Activated B cell treated with CpG ODN at 0.5 μM for 24 hours (primary cell): Measurements from ENCODE around the gene LRP8. TPM values are rescaled to one million over a fixed set of nuclear protein-coding genes. Genes with fewer than 3 reads are reported as not detected.

ENCODE experiments used
- ATAC-seq: fragments of 200-7000 bp; cut with Tn5 transposase; one replicate; pipeline ENCODE4 v1.10.0; 2021; ENCODE audit warnings: low read depth, mild to moderate bottlenecking, moderate library complexity
- CTCF ChIA-PET: fragments of 350-600 bp; sonication (Branson Sonifier 250); formaldehyde crosslinking; loops from one replicate; lab custom pipeline; 2021; ENCODE audit warnings: antibody characterized with exemption; lab: Charles Lee
- POLR2A ChIA-PET: fragments of 350-600 bp; sonication (Branson Sonifier 250); formaldehyde crosslinking; loops from one replicate; lab custom pipeline; 2021; ENCODE audit warnings: antibody characterized with exemption; lab: Charles Lee
- DNase-seq: peaks from one replicate; pipeline ENCODE4 v3.0.0; 2022
- H3K27ac Mint-ChIP-seq: one replicate; pipeline ENCODE4 v1.8.0; 2020; ENCODE audit warnings: mixed read lengths
- H3K27me3 Mint-ChIP-seq: one replicate; pipeline ENCODE4 v1.8.0; 2021; ENCODE audit warnings: mixed read lengths
- H3K36me3 Mint-ChIP-seq: one replicate; pipeline ENCODE4 v1.8.0; 2021; ENCODE audit warnings: low read depth, mixed read lengths
- H3K4me1 Mint-ChIP-seq: one replicate; pipeline ENCODE4 v1.8.0; 2021; ENCODE audit warnings: mixed read lengths
- H3K4me3 Mint-ChIP-seq: one replicate; pipeline ENCODE4 v1.8.0; 2020; ENCODE audit warnings: mild to moderate bottlenecking, mixed read lengths
- H3K9me3 Mint-ChIP-seq: one replicate; pipeline ENCODE4 v1.8.0; 2020; ENCODE audit warnings: mixed read lengths
- intact Hi-C: fragments of 100-400 bp; cut with micrococcal nuclease; formaldehyde crosslinking; loops from one replicate; pipeline ENCODE4 v1.15.1; 2024
- total RNA-seq: library from RNA; stranded (reverse); gene quantifications from 2 replicates; pipeline ENCODE4 v1.2.3, GENCODE V29; 2022
- TF ChIP-seq, protein P1 (sequence below): fragments of 200-600 bp; IDR thresholded peaks from one replicate; pipeline ENCODE4 v1.8.0; 2022; ENCODE audit warnings: antibody characterized with exemption, mild to moderate bottlenecking

LRP8 gene
- total RNA-seq, 1 donor from 2014 or later, result 40.6 TPM

DNA sequence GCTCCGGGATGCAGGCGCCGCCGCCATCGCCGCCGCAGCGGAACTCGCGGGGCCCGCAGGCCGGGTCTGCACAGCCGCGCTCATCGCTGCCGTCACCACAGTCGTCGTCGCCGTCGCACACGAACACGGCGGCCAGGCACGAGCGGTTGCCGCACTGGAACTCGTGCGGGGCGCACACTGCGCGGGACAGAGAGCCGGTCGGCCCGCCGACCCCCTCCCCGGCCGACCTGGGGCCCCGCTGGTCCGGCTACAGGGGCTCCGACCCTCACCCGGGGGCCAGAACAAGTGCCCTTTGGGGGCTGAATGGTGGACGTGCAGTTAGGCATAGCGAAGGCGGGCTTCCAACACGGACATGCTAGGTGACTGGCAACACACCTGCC is 51.0 kb downstream of the LRP8 start:
- H3K36me3 Mint-ChIP-seq, result peaks cover 12% of the 10 kb centered on the region
- no peak for ATAC-seq
- no peak overlapping the region for H3K4me3 Mint-ChIP-seq
- H3K27me3 Mint-ChIP-seq, result no peaks in the 10 kb centered on the region
- DNase-seq, result no peak
- ChIA-PET CTCF (interaction anchor here (1.9 to 8.5 kb wide), 3 partner anchors 18 to 114 kb away, joined by 7 to 214 read pairs (median 11); no protein-coding TSS in a partner anchor), POLR2A (no interaction called here)
- H3K9me3 Mint-ChIP-seq, result no peaks in the 10 kb centered on the region
- TF ChIP-seq, protein P1, sequence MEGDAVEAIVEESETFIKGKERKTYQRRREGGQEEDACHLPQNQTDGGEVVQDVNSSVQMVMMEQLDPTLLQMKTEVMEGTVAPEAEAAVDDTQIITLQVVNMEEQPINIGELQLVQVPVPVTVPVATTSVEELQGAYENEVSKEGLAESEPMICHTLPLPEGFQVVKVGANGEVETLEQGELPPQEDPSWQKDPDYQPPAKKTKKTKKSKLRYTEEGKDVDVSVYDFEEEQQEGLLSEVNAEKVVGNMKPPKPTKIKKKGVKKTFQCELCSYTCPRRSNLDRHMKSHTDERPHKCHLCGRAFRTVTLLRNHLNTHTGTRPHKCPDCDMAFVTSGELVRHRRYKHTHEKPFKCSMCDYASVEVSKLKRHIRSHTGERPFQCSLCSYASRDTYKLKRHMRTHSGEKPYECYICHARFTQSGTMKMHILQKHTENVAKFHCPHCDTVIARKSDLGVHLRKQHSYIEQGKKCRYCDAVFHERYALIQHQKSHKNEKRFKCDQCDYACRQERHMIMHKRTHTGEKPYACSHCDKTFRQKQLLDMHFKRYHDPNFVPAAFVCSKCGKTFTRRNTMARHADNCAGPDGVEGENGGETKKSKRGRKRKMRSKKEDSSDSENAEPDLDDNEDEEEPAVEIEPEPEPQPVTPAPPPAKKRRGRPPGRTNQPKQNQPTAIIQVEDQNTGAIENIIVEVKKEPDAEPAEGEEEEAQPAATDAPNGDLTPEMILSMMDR, result no peak
- H3K4me1 Mint-ChIP-seq, result no peaks in the 10 kb centered on the region
- intact Hi-C loops, result loop anchor here (5.0 kb wide), 1 partner anchor 195 kb away; no protein-coding TSS in a partner anchor
- no peak overlapping the region for H3K27ac Mint-ChIP-seq

DNA sequence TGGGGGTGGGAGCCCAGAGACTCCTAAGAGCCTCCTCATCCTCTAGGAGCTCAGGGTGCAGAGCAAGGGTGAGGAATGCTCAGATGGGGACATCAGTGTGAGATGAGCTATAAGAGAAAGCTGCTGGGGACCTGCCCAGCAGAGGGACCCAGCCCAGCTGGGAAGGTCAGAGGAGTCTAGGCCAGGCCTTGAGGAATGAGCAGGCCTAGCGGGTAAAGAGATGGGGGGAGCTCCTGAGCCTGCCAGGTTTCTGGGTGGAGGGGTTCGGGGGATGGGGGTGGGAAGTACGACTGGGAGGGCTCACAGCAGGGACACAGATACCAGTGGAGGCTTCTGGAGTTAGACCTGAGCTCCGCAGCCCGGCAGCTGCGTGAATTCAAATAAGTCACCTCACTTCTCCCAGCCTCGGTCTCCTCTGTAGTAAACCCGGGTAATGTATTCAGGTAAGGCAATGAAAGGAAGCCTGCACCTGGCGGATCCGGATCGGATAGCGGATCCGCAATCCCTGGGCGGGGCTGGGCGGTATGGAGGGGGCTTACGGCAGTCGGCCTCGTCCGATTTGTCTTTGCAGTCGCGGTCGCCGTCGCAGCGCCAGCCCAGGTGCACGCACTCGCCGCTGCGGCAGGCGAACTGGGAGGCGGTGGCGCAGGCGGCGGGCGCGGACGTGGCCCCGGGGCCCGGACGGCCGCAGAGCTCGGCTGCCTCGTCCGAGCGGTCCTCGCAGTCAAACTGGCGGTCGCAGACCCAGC is 51.5 kb downstream of the LRP8 start:
- intact Hi-C loops, result loop anchor here (5.0 kb wide), 1 partner anchor 196 kb away; no protein-coding TSS in a partner anchor
- Mint-ChIP-seq H3K36me3 (peaks cover 12% of the 10 kb centered on the region), H3K4me1 (no peaks in the 10 kb centered on the region), H3K27me3 (no peaks in the 10 kb centered on the region), H3K9me3 (no peaks in the 10 kb centered on the region), H3K27ac (no peak overlapping the region), H3K4me3 (no peak overlapping the region)
- TF ChIP-seq, protein P1, result no peak
- ChIA-PET POLR2A (interaction anchor here (0.6 kb wide), 1 partner anchor 83 kb away, joined by 3 read pairs; no protein-coding TSS in a partner anchor), CTCF (interaction anchor here (8.5 kb wide), 1 partner anchor 115 kb away, joined by 214 read pairs; no protein-coding TSS in a partner anchor)
- DNase-seq (no peak), ATAC-seq (no peak)

DNA sequence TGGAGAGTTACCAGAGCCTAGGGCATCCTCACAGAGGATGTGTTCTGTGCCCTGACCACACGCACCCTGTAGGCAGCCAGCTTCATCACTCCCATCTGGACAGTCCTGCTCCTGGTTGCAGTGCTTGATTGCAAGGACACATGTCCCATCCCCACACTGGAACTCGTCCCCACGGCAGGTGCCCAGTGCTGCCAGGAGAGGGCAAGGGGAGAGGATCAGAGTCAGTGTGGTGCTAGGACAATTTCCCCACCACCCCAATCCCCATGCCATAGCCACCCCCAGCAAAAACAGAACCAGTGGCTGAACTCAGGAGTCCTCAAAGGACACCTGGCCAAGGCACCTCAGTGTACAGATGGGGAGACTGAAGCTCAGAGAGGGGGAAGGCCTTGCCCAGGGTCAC is 52.3 kb downstream of the LRP8 start:
- H3K4me1 Mint-ChIP-seq, result no peaks in the 10 kb centered on the region
- TF ChIP-seq, protein P1, result no peak
- DNase-seq, result no peak
- ATAC-seq, result no peak
- intact Hi-C loops, result loop anchor here (5.0 kb wide), 1 partner anchor 197 kb away; no protein-coding TSS in a partner anchor
- no peaks in the 10 kb centered on the region for H3K27me3 Mint-ChIP-seq
- ChIA-PET CTCF (interaction anchor here (8.5 kb wide), 1 partner anchor 116 kb away, joined by 214 read pairs; no protein-coding TSS in a partner anchor), POLR2A (interaction anchor here (0.6 kb wide), 1 partner anchor 84 kb away, joined by 3 read pairs; no protein-coding TSS in a partner anchor)
- H3K9me3 Mint-ChIP-seq, result no peaks in the 10 kb centered on the region
- no peak overlapping the region for H3K27ac Mint-ChIP-seq
- peaks cover 12% of the 10 kb centered on the region for H3K36me3 Mint-ChIP-seq
- no peak overlapping the region for H3K4me3 Mint-ChIP-seq

DNA sequence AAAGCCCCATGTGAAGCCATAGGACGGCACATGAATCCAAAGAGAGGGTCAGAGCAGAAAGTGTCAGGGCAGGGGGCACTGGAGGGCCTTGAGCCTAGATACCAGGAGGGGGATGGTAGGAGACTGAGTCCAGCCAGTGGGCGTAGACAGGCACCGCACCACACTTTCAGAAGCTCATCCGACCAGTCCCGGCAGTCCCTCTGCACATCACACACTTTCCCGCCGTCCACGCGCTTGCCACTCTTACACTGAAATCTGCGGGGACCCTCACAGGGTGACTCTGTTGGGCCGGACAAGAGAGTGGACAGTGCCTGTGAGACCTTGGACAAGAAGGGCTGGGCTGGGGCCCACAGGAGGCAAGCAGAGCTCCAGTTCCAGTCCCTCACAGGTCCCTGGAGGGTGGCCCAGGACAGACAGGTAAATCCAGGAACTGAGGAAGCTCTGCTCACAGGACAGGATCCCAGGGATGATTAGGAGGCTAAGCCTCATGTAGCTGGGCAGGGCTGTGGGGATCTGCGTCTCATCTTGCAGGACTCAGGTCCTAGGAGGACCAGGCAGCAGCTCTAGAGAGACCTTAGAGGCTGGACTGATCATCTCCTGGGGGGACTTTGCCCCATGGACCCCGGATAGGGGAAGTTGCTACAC is 53.2 kb downstream of the LRP8 start:
- Mint-ChIP-seq H3K4me1 (peaks cover 8% of the 10 kb centered on the region), H3K9me3 (no peaks in the 10 kb centered on the region), H3K4me3 (no peak overlapping the region), H3K36me3 (peaks cover 9% of the 10 kb centered on the region), H3K27me3 (no peaks in the 10 kb centered on the region), H3K27ac (no peak overlapping the region)
- DNase-seq (no peak), ATAC-seq (no peak)
- intact Hi-C loops, result loop anchor here (5.0 kb wide), 1 partner anchor 198 kb away; no protein-coding TSS in a partner anchor
- ChIA-PET POLR2A (no interaction called here), CTCF (interaction anchor here (0.9 to 8.5 kb wide), 2 partner anchors 26 to 117 kb away, joined by 3 to 214 read pairs; no protein-coding TSS in a partner anchor)
- TF ChIP-seq, protein P1, result no peak

DNA sequence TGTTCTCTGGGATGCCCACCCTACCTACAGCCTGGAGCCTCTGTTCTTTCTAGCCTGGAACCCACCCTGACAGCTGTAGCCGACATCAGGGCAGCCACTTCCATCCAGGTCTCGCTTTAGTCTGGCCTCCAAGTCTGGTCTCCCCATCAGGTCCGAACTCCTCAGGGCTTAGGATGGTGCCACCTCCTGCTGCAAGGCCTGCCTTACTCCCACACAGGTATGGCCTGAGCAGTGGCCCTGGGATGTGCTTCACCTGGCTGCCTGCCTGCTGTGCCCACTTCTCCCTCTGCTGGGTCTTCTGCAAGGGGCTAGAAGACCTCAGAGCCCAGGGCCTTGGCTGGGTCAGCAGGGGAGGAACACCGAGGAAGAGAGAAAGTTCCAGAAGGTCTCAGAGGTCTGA is 53.8 kb downstream of the LRP8 start:
- TF ChIP-seq, protein P1, result no peak
- Mint-ChIP-seq H3K4me3 (no peak overlapping the region), H3K4me1 (peaks cover 10% of the 10 kb centered on the region), H3K36me3 (peaks cover 9% of the 10 kb centered on the region), H3K9me3 (no peaks in the 10 kb centered on the region), H3K27ac (no peak overlapping the region), H3K27me3 (no peaks in the 10 kb centered on the region)
- ATAC-seq (no peak), DNase-seq (no peak)
- intact Hi-C loops, result no loop called here
- ChIA-PET POLR2A (no interaction called here), CTCF (interaction anchor here (8.5 kb wide), 1 partner anchor 117 kb away, joined by 214 read pairs; no protein-coding TSS in a partner anchor)
